Measurements from ENCODE around the gene OR51L1. TPM values are rescaled to one million over a fixed set of nuclear protein-coding genes. Genes with fewer than 3 reads are reported as not detected.

The OR51L1 gene
- total and polyA plus RNA-seq, 12 donors, result not detected

DNA sequence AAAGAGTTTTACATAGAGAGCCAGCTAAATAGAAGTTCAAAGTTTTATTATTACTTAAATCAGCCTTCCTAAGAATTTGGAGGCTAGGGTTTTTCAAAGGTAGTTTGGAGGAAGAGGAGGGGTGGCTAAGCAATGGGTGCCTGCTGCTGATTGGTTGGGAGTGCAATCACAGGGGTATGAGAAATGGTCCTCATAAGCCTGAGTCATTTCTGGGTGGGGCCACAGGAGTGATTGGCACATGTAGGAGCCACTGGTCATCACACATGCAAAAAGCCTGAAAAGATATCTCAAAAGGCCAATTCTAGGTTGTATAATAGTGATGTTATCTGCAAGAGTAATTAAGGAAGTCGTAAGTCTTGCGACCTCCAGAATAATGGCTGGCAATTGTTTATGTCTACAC, 12.9 kb downstream of the OR51L1 start:
- Histone ChIP-seq H3K4me3 (no peak overlapping the region), H3K36me3 (replicated peaks in 1 of 2) (no peaks in the 10 kb centered on the region), H3K27ac (no peak overlapping the region), H3K27me3 (no peaks in the 10 kb centered on the region), H3K9me3 (replicated peaks in 1 of 3) (no peaks in the 10 kb centered on the region), H3K4me1 (replicated peaks in 1 of 2) (no peaks in the 10 kb centered on the region)
- intact Hi-C loops (cut with DNase I), result loop anchor here in 1 of 2 donors (10.0 kb wide), 1 partner anchor 823 kb away; no protein-coding TSS in a partner anchor
- DNase-seq, result no peak
- TF ChIP-seq, protein P1, sequence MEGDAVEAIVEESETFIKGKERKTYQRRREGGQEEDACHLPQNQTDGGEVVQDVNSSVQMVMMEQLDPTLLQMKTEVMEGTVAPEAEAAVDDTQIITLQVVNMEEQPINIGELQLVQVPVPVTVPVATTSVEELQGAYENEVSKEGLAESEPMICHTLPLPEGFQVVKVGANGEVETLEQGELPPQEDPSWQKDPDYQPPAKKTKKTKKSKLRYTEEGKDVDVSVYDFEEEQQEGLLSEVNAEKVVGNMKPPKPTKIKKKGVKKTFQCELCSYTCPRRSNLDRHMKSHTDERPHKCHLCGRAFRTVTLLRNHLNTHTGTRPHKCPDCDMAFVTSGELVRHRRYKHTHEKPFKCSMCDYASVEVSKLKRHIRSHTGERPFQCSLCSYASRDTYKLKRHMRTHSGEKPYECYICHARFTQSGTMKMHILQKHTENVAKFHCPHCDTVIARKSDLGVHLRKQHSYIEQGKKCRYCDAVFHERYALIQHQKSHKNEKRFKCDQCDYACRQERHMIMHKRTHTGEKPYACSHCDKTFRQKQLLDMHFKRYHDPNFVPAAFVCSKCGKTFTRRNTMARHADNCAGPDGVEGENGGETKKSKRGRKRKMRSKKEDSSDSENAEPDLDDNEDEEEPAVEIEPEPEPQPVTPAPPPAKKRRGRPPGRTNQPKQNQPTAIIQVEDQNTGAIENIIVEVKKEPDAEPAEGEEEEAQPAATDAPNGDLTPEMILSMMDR (IDR thresholded peaks at IDR 0.05), result no peak
- TF ChIP-seq POLR2A (IDR thresholded peaks at IDR 0.05), result no peak
- WGBS, 4 donors, result 42 to 62% (median 53%) methylated on average over 2 of the region's 2 CpGs

DNA sequence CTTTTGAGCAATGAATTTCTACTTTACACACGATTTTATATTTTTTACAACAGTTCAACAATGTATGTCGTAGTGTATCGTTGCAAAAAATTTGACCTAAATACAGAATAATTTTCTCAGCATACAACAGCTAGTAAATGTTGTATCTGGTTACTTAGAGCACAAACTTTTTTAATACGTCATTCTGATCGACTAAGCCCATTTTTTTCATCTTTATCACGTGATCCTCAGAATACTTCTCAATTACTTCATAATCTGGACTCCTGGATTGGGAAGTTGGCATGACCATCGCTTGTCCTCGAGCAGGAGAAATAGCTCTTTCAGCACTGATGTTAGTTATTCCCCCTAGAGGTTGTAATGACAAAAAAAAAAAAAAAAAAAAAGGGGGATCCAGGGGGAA, 16.6 kb downstream of the OR51L1 start:
- TF ChIP-seq POLR2A (IDR thresholded peaks at IDR 0.05), result no peak
- TF ChIP-seq, protein P1 (IDR thresholded peaks at IDR 0.05), result no peak
- H3K27ac ChIP-seq, result no peak overlapping the region
- no peak for DNase-seq
- H3K27me3 ChIP-seq, result no peaks in the 10 kb centered on the region
- WGBS, 4 donors, result 64 to 74% (median 68%) methylated on average over 8 of the region's 8 CpGs
- no peaks in the 10 kb centered on the region for H3K4me1 ChIP-seq (replicated peaks in 1 of 2)
- no peaks in the 10 kb centered on the region for H3K9me3 ChIP-seq (replicated peaks in 1 of 3)
- no peaks in the 10 kb centered on the region for H3K36me3 ChIP-seq (replicated peaks in 1 of 2)
- H3K4me3 ChIP-seq, result no peak overlapping the region
- intact Hi-C loops (cut with DNase I), result no loop called here

DNA sequence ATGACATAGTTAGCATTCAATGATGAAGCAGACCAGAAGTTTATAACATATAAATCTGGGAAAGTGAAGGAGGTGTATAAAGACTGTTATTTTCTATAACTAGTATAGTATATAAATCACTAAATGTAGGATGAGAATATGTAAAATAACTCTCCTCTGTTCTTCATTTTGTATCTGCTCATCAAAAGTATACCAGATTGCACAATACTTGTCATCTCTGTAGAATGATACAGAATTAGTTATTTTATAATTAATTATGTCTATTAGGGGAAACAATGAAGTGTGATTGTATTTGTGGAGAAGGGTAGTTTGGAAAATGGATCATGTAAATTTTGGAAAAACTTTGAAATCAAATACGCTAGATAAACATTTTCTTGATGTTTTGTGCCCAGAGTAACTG, 18.4 kb downstream of the OR51L1 start:
- intact Hi-C loops (cut with DNase I), result no loop called here
- no peak for DNase-seq
- no peak for TF ChIP-seq POLR2A (IDR thresholded peaks at IDR 0.05)
- TF ChIP-seq, protein P1 (IDR thresholded peaks at IDR 0.05), result no peak
- no peaks in the 10 kb centered on the region for H3K36me3 ChIP-seq (replicated peaks in 1 of 2)
- no peaks in the 10 kb centered on the region for H3K27me3 ChIP-seq
- no peak overlapping the region for H3K4me3 ChIP-seq
- H3K27ac ChIP-seq, result no peak overlapping the region
- H3K4me1 ChIP-seq (replicated peaks in 1 of 2), result no peaks in the 10 kb centered on the region
- 64 to 80% (median 75%) methylated on average over 1 of the region's 1 CpG for WGBS, 4 donors
- no peaks in the 10 kb centered on the region for H3K9me3 ChIP-seq (replicated peaks in 1 of 3)

DNA sequence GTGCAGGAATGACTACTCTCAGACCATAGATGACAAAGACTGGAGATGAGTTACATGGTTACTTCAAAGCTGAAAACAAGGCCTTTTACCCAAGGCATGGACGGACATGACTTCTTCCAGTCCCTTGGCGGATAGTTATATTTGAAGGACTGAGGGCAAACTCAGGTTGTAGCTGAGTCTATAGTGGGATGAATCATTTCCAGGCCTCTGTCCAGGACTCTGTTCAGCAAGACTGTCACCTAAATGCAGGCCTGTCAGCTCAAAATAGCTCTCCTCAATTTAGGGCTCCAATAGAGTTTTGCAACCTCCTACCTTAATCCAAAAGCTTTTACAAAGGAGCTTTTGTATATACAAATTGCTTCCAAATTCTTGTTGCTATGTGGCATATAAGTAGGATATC, 27.3 kb downstream of the OR51L1 start:
- WGBS, 4 donors, result 79 to 86% (median 81%) methylated on average over 2 of the region's 2 CpGs
- intact Hi-C loops (cut with DNase I), result no loop called here

More for the DNA sequence above, 27.3 kb downstream of the OR51L1 start:
- TF ChIP-seq, protein P1 (IDR thresholded peaks at IDR 0.05), result no peak
- TF ChIP-seq POLR2A (IDR thresholded peaks at IDR 0.05), result no peak
- no peak for DNase-seq
- Histone ChIP-seq H3K4me3 (no peak overlapping the region), H3K9me3 (replicated peaks in 1 of 3) (peaks cover 0 to 7% (median 0%) of the 10 kb centered on the region in 3 donors), H3K27ac (no peak overlapping the region), H3K36me3 (replicated peaks in 1 of 2) (no peaks in the 10 kb centered on the region), H3K27me3 (no peaks in the 10 kb centered on the region), H3K4me1 (replicated peaks in 1 of 2) (no peaks in the 10 kb centered on the region)

Measured in adrenal gland (tissue), 12 donors.